Activated naive CD4-positive, alpha-beta T cell treated with anti-CD3 and anti-CD28 coated beads, Interleukin-2, amount 50 U/mL, for 16 hours (primary cell): ENCODE measurements around the gene SLC16A13.
A peak's percentile ranks its signal among the peaks of the same experiment; 100 is the strongest.
"Not testable (repeated sequence)": the region's sequence is repeated elsewhere in the genome, so short reads cannot be mapped to it uniquely, and the experiment has no call there.

ENCODE experiments used
- DNase-seq: peaks from one replicate; pipeline ENCODE4 v3.0.0-alpha.2; 2020

Gene SLC16A13, protein sequence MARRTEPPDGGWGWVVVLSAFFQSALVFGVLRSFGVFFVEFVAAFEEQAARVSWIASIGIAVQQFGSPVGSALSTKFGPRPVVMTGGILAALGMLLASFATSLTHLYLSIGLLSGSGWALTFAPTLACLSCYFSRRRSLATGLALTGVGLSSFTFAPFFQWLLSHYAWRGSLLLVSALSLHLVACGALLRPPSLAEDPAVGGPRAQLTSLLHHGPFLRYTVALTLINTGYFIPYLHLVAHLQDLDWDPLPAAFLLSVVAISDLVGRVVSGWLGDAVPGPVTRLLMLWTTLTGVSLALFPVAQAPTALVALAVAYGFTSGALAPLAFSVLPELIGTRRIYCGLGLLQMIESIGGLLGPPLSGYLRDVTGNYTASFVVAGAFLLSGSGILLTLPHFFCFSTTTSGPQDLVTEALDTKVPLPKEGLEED

DNA sequence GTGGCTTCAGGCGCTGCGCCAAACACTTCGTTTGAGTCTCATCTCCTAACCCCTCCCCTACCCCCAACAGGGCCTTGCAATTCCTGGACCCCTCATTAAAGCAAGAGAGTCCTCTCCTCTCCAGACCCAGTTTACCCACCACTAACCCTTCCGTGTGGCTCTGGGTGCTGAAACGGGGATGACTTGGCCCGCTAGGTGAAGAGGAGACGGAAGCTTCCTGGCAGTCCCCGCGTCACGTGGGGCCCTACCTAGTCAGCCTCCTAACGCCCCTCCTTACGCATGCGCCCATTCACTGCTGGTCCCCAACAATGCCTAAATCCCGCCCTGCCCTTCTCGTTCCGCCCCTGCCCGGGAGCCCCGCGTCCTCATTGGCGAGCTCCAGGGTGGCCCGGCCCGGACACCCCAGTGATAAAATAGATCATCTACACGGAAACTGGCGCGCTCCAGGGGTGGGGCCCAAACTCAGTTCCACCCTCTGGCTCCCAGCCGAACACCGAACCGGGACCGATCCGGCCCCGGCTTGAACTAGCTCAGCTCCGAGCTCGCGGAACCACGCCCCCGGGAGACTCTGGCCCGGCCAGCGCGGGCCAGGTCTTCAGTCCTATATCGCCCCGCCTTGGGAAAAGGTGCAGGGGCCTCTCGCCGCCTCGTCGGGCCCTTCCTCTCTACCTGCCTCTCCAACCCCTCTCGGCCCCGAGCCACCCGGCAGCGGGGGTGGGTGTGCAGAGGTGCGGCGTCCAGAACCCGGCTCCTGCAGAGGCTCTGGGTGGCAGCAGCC, at the start of gene SLC16A13:
SLC16A13 (plus strand) TSS at position 425 of the 778 bp plus-strand sequence. CDS start 368 bp downstream, outside the sequence.
- peak; percentile 99 for DNase-seq

DNA sequence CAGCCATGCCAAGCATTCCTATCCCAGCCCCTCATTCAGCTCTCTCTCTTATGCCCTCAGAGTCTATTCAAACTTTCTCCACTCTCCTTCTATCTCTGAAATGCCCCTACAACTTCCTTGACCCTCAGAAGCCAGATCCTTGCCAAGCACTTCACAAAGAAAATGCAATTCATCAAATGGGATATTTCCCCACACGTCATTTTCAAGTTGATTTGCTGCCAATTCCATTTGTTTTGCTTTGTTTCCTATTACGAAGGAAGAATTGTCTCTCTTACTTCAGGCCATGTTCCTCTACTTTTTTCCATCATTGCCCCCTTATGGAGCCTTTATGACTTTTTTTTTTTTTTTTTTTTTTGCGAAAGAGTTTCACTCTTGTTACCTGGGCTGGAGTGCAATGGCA, 49.1 kb upstream of the SLC16A13 start:
- DNase-seq, result no peak

DNA sequence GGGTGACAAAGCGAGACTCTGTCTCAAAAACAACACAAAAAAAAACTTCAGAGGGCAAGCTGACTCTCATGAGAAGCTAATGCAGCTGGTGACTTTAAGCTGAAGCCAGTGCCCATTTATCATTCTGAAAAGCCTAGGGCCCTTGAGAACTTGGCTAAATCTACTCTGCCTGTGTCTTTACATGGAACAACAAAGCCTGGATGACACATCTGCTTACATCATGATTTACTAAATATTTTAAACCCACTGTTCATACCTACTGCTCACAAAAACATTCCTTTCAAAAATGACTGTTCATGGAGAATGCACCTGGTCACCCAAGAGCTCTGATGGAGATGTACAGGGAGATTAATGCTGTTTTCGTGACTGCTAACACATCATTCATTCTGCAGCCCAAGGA, 46.0 kb upstream of the SLC16A13 start:
- no peak for DNase-seq

DNA sequence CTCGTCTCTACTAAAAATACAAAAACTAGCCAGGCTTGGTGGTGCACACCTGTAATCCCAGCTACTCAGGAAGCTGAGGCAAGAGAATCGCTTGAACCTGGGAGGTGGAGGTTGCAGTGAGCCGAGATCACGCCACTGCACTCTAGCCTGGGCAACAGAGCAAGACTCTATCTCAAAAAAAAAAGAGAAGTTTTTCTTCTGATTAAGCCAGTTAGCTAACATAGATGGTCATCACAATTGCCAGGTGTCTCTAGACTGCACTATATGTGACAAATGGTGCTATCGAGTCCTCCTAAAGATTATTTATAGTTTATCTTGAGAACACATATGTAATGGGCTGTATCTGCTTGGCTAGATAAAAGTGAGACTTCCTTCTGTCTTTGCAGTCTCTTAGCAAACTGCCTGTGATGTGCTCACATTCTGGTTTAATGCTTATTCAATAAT, 42.2 kb upstream of the SLC16A13 start:
- not testable (repeated sequence) for DNase-seq

DNA sequence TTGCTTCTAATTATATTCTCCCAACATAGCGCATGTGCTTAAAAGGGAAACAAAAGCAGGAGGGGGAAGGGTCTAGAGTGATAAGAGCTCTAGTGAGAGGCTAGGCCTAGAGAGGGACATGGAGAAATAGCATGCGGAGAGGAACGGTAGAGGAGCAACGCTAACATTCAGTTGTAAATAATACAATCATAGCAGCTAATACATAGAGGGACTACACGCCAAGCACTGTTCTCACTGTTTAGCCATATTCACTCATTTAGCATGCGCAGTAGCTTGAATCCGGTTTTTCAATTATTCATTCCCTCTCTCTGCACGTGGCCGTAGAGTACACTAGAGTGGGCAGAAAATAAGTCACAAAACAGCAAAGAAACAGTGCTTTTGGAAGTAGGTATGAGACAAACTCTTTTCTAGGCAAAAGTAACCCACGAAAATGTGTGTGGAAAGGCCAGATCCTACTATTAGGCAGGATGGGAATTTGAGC, 41.7 kb upstream of the SLC16A13 start:
- no peak for DNase-seq

DNA sequence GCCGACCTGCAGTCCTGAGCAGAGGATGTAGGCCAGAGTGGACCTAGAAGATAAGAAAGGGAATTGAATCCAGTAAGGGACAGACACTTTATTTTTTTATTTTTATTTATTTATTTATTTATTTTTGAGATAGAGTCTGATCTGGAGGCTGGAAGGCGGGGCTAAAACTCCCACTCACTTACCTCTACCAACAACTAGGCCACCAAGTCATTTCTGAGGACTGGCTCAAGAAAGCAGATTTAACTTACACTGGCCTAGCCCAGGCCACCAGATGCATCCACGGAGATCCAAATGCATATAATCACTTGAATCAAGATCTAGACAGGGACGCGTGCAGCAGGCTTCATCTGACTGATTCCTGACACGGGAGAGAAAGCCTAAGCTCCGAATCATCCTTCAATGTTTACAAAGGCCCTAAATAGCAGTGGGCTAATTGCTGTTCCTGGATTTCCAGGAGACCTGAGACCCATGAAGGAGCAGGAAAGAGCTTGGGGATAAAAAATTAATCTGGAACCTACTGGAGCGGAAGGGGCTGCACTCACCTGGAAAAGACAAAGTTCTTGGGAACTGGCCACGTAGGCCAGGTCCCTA, 41.1 kb upstream of the SLC16A13 start:
- no peak for DNase-seq

DNA sequence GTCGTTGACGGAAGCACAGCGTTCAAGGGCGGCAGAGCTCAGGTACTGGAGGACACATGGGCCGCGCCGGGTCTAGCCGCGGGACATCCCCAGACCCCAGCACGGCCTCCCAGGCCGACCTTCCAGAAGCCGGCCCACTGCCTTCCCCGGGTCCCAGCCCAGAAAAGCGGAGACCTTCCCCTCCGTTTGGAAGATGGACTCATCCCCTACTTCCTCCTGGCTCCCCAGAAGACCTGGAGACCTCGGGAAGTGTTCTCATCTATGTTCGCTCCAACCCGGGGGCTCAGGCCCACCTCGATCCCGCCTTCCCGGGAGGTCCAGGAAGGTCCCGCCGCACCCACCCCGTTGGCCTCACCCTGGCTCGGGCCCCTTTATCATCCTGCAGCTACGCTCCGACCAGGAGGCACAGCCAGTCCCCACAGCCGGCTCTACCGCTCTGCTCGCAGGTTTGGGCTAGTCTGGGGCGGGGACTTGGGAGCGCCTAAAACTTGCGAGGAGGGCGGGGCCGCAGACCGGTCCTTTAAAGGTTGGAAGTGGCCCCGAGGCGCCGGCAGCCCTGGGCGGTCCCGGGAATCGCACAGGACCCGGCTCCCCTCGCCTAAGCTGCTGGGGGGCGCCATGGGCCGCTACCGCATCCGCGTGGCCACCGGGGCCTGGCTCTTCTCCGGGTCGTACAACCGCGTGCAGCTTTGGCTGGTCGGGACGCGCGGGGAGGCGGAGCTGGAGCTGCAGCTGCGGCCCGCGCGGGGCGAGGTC, 40.1 kb upstream of the SLC16A13 start, which contains the start of gene ALOX12:
ALOX12 (plus strand) TSS at position 550 of the 756 bp plus-strand sequence; CDS start at position 619, 69 bp downstream.
- DNase-seq, result no peak

DNA sequence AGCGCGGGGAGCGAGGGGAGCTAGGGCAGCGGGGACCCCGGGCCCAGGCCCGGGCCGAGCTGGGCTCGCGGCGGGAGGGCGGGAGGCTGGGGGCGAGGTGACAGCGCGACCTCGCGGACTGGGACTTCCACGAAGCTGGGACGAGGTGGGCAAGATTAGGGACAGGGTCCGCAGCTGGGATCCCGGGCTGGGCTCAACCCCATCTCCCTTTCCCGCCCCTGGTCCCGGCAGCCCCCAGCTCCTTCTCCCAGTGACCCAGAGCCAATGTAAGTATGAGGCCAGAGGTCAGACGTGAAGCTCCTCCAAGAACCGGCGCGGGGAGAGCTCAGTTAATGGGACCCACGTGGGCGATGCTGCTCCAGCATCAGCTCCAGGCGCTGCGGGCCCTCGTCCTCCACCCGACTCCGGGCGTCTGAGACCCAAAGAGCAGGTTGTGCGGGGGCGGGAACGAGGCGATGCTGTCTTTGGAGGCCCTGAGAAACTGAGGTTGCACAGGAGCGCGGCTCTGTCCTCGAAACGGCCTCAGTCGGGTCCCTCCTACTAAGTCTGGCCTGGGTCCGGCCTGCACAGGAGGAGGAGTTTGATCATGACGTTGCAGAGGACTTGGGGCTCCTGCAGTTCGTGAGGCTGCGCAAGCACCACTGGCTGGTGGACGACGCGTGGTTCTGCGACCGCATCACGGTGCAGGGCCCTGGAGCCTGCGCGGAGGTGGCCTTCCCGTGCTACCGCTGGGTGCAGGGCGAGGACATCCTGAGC, 39.4 kb upstream of the SLC16A13 start:
- DNase-seq, result no peak

DNA sequence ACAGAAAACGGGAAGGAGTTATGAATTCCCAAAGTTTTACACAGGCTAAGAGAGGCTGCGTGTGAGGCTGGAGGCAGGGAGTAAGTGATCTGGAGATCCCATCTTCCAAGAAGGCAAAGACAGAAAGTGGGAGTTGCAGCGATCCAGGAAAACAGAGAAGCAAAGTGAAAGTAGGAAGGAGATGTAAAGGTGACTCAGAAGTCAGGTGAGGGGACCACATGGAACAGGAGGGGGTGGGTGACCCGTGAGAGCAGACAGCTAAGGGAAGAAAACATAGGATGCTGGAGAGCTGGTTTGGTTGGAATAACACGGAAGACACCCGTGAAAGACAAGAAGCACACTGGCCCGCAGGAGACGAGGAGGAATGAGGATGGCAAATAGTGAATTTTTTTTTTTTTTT, 38.6 kb upstream of the SLC16A13 start:
- no peak for DNase-seq

DNA sequence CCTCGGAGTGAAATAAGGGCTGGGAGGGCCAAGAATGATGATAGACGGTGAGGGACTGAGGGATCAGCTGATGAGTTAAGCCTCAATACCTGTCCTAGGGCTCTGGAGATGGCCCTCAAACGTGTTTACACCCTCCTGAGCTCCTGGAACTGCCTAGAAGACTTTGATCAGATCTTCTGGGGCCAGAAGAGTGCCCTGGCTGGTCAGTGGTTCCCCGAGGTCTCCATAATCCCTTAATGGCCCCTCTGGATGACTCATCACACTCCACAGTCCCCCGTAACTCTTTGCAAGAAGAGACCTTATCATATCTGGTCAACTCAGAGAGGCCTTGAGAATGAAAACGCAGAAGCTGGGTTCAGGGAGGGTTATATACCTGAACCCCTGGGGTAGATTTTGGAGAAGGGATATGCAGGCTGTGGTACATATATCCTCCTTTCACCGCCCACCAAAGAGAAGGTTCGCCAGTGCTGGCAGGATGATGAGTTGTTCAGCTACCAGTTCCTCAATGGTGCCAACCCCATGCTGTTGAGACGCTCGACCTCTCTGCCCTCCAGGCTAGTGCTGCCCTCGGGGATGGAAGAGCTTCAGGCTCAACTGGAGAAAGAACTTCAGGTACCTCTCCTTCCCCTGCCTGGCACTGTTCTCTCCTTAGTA, 36.8 kb upstream of the SLC16A13 start:
- no peak for DNase-seq

DNA sequence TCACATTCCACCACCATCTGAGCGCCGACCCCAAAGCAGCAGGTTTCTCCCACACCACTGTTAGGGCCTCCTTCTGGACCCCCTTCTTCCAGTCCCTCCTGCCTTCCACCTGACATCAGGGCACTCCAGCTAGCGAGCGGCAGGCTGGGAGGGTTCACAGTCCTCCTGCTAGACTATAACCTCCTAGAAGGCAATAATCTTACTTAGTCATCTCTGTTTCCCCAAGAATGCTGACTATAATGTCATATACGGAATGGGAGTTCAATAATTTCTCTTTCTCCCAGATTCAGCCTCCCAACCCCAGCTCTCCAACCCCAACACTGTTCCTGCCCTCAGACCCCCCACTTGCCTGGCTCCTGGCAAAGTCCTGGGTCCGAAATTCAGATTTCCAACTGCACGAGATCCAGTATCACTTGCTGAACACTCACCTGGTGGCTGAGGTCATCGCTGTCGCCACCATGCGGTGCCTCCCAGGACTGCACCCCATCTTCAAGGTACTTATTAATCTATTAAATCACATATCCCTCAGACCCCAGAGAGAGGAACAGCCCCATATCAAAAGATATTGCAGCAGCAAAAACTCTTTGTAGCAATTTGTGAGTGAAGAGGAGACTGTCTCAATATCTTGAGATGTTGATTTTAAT, 34.4 kb upstream of the SLC16A13 start:
- peak; percentile 53 for DNase-seq

DNA sequence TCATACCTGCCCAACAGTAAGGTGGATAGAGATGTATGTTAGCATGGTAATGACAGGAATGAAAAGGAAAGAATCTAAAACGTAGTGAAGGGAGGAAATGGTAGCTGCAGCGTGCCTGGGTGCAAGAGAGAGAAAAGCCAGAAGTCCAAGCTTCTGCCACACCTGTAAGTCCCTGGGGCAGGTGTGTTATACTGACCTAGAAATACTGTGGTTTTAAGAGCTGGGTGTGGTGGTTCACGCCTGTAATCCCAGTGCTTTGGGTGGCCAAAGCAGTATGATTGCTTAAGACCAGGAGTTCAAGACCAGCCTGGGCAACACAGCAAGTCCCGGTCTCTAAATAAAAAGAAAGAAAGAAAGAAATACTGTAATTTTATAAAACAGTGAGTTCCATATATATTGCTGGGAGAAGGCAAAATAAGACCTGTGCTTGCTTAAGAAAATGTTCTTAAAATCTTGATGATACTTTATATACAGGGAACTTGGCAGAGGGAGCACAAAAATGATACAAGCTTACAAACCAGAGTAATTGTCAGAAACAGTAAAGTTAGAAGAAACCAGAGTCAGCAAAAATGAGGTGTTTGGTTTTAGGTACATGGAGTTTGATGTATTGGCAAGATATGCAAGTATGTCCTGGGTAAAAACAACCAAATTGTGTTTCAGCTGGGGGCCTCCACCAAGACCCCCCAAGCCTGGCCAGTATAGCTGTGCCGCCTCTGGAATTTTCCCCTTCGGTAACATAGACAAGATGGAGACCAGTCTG, 33.3 kb upstream of the SLC16A13 start:
- no peak for DNase-seq

DNA sequence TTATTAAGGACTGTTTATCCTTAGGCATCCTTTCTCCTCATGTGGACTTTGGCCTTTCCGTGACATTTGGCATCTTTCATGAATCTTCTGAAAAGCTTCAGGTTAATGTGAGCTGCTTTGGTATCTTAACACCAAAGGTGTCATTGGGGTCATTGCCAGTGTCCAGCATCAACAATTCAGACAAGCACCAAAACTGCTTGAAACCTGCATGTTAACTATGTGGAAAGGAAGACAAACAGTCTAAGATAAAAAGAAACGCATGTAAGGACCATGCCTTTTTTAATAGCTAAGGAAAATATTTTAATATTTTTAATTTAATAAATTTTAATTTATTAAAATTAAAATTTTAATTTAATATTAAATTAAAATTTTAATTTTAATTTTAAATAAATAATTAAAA, 32.1 kb upstream of the SLC16A13 start:
- no peak for DNase-seq

DNA sequence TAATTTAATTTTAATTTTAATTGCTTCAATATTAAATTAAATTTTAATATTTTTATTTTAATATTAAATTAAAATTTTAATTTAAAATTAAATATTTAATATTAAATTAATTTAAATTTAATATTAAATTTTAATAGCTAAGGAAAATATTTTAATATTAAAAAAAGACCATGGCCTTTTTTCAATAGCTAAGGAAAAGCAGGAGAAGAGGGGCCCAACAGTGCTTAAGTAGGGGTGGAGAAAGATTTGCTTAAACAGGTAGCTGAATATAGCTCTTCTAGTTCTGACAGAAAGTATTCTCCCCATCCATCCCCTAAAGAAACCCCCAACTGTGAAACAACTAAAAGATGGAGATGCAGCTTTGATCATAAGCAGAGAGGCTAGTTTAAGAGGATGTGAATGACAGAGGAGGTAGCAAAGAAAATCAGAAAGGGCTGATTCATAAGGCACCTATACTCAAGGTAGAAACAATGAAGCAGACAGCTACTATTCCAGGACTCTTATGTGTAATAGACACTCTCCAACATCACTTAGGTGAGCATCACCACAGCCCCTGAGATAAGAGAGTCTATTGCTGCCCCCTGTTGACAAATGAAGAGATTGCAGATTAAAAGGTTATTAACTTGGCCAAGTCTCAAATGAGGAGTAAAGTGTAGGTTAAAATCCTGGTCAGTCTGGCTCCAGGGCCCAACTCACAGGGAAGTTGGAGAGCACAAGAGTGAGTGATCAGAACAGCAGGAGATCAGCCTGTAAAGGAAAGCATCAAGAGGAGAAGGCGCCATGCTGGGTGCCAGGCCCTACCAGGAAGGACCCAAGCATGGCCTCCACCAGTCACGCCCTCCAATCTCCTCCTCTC, 31.2 kb upstream of the SLC16A13 start:
- DNase-seq, result no peak

DNA sequence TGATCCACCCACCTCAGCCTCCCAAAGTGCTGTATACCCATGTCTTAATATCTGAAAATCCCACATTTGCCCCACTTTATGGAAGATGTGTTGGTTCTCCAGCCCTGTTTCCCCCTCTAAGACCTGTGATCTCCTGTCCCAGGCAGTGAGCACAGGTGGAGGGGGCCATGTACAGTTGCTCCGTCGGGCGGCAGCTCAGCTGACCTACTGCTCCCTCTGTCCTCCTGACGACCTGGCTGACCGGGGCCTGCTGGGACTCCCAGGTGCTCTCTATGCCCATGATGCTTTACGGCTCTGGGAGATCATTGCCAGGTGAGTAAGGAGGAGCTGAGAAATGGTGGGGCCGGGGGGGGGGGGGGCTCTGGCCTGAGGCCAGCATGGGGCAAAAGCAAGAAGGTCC, 30.1 kb upstream of the SLC16A13 start:
- DNase-seq, result no peak

DNA sequence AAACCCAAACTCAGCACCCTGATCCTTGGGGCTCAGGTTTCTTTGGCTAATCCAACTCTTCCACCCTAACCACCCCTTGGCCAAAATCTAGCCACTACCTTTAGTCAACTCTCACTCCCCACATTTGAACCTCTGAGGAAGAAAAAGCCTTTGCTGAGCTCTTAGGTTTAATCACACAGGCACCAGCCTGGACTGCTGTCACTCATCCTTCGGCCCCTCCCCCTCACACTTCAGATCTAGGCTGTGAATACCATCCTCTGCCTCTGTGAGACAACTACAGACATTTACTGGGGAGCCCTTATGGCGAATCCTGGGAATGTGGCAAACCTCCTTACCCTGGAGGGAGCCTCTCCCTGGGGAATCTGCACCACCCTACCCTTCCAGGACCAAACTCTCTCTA, 28.7 kb upstream of the SLC16A13 start:
- DNase-seq, result no peak

DNA sequence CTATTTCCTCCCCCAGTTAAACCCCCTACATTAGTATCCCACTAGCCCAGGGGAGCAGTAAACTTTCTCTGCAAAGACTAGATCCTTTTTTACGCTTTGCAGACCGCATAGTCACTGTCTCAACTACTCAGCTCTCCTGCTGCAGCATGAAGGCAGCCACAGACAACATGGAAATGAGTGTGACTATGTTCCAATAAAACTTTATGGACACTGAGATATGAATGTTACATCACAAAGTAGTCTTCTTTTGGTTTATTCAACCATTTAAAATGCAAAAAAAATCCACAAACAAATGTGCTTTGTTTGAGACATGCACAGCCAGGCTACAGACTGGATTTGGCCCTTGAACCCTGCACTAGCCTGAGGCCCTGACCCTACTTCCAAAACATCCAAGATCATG, 25.3 kb upstream of the SLC16A13 start:
- no peak for DNase-seq

DNA sequence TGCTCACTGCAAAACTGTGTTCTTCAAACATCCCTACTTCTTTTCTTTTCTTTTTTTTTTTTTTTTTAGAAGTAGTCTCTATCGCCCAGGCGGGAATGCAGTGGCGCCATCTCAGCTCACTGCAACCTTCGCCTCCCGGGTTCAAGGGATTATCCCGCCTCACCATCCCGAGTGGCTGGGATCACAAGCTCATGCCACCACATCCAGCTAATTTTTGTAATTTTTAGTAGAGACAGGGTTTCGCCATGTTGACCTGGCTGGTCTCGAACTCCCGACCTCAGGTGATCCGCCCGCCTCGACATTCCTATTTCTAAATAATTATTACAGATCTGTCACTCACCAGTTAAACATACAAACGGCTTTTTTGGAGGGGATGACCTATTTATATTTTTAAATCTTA, 24.4 kb upstream of the SLC16A13 start:
- DNase-seq, result no peak

DNA sequence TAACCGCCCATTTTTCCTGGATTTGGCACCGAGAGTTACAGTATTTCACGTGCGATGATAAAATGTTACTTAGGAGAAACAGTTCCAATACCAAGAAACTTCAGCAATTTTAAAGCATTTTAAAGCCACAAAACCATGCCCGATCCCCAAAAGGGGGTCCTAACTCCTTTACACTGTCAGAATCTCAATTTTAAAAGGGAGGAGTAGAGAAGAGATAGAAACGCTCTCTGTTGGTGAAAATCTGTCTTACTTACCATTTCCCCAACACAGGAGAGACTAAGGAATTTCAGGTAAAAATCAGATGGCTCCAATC, 23.9 kb upstream of the SLC16A13 start:
- no peak for DNase-seq
